Activated T-helper 2 cell treated with anti-CD3 and anti-CD28 coated beads, Interferon-gamma antibody, Interleukin-2, Interleukin-4, amounts not matched to agents 10 μg/mL and 5 μg/mL and 100 μg/mL, durations not matched to agents 14 hours and 24 hours and 36 hours (primary cell): ENCODE results near the gene POLR2F. TPM values are rescaled to one million over a fixed set of nuclear protein-coding genes. Genes with fewer than 3 reads are reported as not detected.

ENCODE experiments used
- DNase-seq: peaks from one replicate; pipeline ENCODE4 v3.0.0; 2021; ENCODE audit warnings: low spot score
- H3K27ac Mint-ChIP-seq: one replicate; pipeline ENCODE4 v1.8.0; 2021; ENCODE audit warnings: mixed read lengths
- H3K27me3 Mint-ChIP-seq: one replicate; pipeline ENCODE4 v1.8.0; 2021; ENCODE audit warnings: low read depth, mixed read lengths
- H3K36me3 Mint-ChIP-seq: one replicate; pipeline ENCODE4 v1.8.0; 2021; ENCODE audit warnings: low read depth, mixed read lengths
- H3K4me1 Mint-ChIP-seq: one replicate; pipeline ENCODE4 v1.8.0; 2021; ENCODE audit warnings: low read depth, mixed read lengths
- H3K4me3 Mint-ChIP-seq: one replicate; pipeline ENCODE4 v1.8.0; 2021; ENCODE audit warnings: low read depth, mild to moderate bottlenecking, moderate library complexity, mixed read lengths
- H3K9me3 Mint-ChIP-seq: one replicate; pipeline ENCODE4 v1.8.0; 2021; ENCODE audit warnings: mixed read lengths
- intact Hi-C: fragments of 100-400 bp; cut with micrococcal nuclease; formaldehyde crosslinking; loops from one replicate; pipeline ENCODE4 v1.15.1; 2023
- total RNA-seq: library from RNA; stranded (reverse); gene quantifications from 2 replicates; pipeline ENCODE4 v1.2.3, GENCODE V29; 2022

POLR2F gene
- total RNA-seq = 92.6 and 96.5 TPM in 2 replicates

- Mint-ChIP-seq H3K4me1 (peaks cover 20% of the 10 kb centered on the region), H3K4me3 (peak within 1 kb of the TSS; percentile 98), H3K27me3 (peaks cover 13% of the 10 kb centered on the region), H3K27ac (peak within 1 kb of the TSS; percentile 92), H3K9me3 (no peaks in the 10 kb centered on the region), H3K36me3 (peaks cover 22% of the 10 kb centered on the region)
- peak; percentile 94 for DNase-seq
- intact Hi-C loops = no loop called here
These were observed at the start of gene POLR2F, which contains the start of gene C22orf23 for GRCh38 chr22:37953437-37954179. Gene POLR2F, plus strand, starts transcription at chr22:37953699. Its CDS starts 89 bp downstream, at chr22:37953788. Gene C22orf23, minus strand, starts transcription at chr22:37953601. Its CDS starts 452 bp downstream, at chr22:37953149.

- Mint-ChIP-seq H3K9me3 (no peaks in the 10 kb centered on the region), H3K27me3 (no peaks in the 10 kb centered on the region), H3K4me1 (peaks cover 22% of the 10 kb centered on the region), H3K36me3 (no peaks in the 10 kb centered on the region), H3K4me3 (peak overlapping the region; percentile 77), H3K27ac (peak overlapping the region; percentile 77)
- no peak for DNase-seq
- intact Hi-C loops = no loop called here
These were observed 48.6 kb upstream of the POLR2F start for GRCh38 chr22:37904572-37905533.

- peak; percentile 65 for DNase-seq
- Mint-ChIP-seq H3K4me3 (peak within 1 kb of the TSS; percentile 78), H3K27me3 (no peaks in the 10 kb centered on the region), H3K4me1 (peaks cover 22% of the 10 kb centered on the region), H3K27ac (peak within 1 kb of the TSS; percentile 79), H3K36me3 (no peaks in the 10 kb centered on the region), H3K9me3 (no peaks in the 10 kb centered on the region)
- intact Hi-C loops = no loop called here
These were observed 47.8 kb upstream of the POLR2F start, which contains the start of gene MICALL1 for GRCh38 chr22:37905534-37906363. Gene MICALL1, plus strand, starts transcription at chr22:37906297. Its CDS starts 126 bp downstream, at chr22:37906423.

GRCh38 chr22:37906364-37907008 lies 47.0 kb upstream of the POLR2F start:
- DNase-seq = peak; percentile 27
- Mint-ChIP-seq H3K36me3 (no peaks in the 10 kb centered on the region), H3K27me3 (no peaks in the 10 kb centered on the region), H3K27ac (peak overlapping the region; percentile 79), H3K4me1 (peaks cover 22% of the 10 kb centered on the region), H3K9me3 (no peaks in the 10 kb centered on the region), H3K4me3 (peak overlapping the region; percentile 78)
- intact Hi-C loops = no loop called here

DNA sequence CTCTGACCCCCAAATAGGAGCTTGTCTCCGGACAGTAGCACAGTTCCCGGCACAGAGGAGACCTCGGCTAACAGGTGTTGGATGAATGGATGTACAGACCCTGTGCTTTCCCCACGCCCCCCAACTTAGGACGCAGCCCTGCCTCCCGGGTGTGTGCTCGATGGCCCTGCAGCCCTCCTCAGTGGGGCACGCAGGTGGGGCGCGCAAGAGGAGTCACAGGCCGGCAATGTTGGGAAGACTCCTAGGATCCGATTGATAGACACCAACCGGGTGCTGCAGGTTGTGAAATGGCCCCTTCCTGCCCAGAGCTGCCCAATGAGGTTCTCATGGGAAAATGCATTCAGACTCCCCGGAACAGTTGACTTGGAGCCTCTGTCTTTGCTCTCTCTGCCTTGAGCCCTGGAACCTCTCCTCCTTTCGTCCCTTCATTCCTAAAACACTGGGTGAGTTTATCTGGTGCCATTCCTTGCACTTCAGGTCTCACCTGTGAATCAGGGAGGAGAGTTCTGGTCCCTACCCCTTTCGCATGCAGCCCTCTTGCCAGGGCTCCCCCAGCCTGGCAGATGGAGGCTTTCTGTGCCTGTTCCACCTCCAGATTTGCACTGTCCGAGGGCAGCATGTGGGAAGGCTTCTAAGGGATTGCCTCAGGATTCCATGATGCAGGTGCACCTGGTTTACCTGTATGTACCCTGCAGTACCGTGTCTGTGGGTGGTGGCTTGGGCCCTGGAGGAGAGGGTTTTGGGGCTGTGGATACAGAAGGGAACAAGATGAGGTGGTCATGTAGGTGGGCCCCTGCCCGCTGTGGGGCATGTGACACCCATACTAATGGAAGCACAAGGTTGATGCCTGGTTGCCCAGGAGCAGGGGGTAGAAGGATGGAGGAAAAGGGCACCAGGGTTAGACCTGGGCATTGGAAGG lies 46.2 kb upstream of the POLR2F start:
- peak overlapping the region; percentile 79 for H3K27ac Mint-ChIP-seq
- no peak for DNase-seq
- H3K4me3 Mint-ChIP-seq = peak overlapping the region; percentile 78
- H3K4me1 Mint-ChIP-seq = peaks cover 22% of the 10 kb centered on the region
- H3K9me3 Mint-ChIP-seq = no peaks in the 10 kb centered on the region
- intact Hi-C loops = no loop called here
- H3K36me3 Mint-ChIP-seq = no peaks in the 10 kb centered on the region
- H3K27me3 Mint-ChIP-seq = no peaks in the 10 kb centered on the region

GRCh38 chr22:37909766-37910165 lies 43.7 kb upstream of the POLR2F start:
- no peak overlapping the region for H3K27ac Mint-ChIP-seq
- H3K4me1 Mint-ChIP-seq = peaks cover 21% of the 10 kb centered on the region
- no peak overlapping the region for H3K4me3 Mint-ChIP-seq
- no peaks in the 10 kb centered on the region for H3K27me3 Mint-ChIP-seq
- no peak for DNase-seq
- intact Hi-C loops = no loop called here
- H3K9me3 Mint-ChIP-seq = no peaks in the 10 kb centered on the region
- H3K36me3 Mint-ChIP-seq = peaks cover 3% of the 10 kb centered on the region

- Mint-ChIP-seq H3K9me3 (no peaks in the 10 kb centered on the region), H3K4me1 (peaks cover 12% of the 10 kb centered on the region), H3K36me3 (peaks cover 3% of the 10 kb centered on the region), H3K4me3 (no peak overlapping the region), H3K27me3 (no peaks in the 10 kb centered on the region), H3K27ac (no peak overlapping the region)
- intact Hi-C loops = no loop called here
- no peak for DNase-seq
These were observed 42.4 kb upstream of the POLR2F start for GRCh38 chr22:37910890-37911672.

DNA sequence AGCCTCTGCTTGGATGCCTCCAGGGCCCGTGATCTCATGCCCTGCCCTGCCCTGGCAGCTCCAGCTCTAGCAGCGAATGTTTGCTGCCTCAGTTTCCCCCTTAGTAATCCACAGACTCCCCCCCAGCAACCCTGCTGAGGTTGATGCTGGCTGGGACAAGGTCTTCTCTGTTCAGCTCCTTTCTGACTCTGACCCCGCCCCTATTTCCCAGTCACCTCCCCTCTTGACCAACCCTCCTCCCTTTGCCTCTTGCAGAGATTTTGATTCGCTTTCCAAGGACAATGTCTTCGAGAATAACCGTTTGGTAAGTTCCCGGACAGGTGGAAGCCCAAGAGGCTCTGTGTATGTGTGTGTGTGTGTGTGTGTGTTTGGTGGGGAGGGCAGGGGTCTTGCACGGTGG lies 41.8 kb upstream of the POLR2F start:
- H3K4me1 Mint-ChIP-seq = peaks cover 12% of the 10 kb centered on the region
- no peaks in the 10 kb centered on the region for H3K9me3 Mint-ChIP-seq
- no peak overlapping the region for H3K4me3 Mint-ChIP-seq
- no peak overlapping the region for H3K27ac Mint-ChIP-seq
- DNase-seq = no peak
- intact Hi-C loops = no loop called here
- peaks cover 3% of the 10 kb centered on the region for H3K36me3 Mint-ChIP-seq
- no peaks in the 10 kb centered on the region for H3K27me3 Mint-ChIP-seq

DNA sequence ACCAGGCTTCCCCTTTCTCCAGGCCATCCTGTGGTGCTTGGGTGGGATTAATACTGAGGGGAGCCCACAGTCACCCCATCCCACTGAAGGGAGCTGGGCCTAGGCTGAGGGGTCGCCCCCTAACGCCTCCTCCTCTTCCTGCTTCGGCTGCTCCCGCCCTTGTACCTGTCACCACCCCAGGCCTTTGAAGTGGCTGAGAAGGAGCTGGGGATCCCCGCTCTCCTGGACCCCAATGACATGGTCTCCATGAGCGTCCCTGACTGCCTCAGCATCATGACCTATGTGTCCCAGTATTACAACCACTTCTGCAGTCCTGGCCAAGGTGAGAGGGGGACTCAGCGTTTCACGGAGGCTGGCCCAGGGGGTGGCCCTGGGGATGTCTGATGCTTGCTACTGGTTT lies 41.3 kb upstream of the POLR2F start:
- Mint-ChIP-seq H3K27ac (no peak overlapping the region), H3K9me3 (no peaks in the 10 kb centered on the region), H3K36me3 (peaks cover 3% of the 10 kb centered on the region), H3K4me1 (peaks cover 8% of the 10 kb centered on the region), H3K27me3 (no peaks in the 10 kb centered on the region), H3K4me3 (no peak overlapping the region)
- no peak for DNase-seq
- intact Hi-C loops = no loop called here

DNA sequence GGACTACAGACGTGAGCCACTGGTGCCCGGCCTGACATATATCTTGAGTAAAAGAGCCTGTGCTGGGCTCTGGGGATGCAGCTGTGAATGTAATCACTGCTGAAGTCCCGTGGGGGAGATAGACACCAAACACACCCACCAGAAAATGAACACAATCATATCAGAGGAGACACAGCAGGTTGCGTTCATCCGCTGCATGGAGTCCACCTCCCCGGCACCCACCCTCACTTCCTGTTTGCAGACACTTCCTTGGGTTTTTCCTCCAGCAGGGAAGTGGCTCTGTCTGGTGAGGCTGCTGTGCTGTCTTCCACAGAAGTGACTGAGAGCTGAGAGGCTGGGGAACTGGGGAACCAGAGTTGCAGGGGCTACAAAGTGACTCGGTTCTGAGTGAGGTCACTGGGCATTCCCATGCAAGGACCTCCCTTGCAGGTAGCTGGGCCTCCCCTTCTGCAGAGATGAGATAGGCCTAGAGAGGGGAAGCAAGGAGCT lies 40.2 kb upstream of the POLR2F start:
- H3K4me1 Mint-ChIP-seq = no peaks in the 10 kb centered on the region
- no peak overlapping the region for H3K27ac Mint-ChIP-seq
- no peaks in the 10 kb centered on the region for H3K9me3 Mint-ChIP-seq
- no peak for DNase-seq
- H3K36me3 Mint-ChIP-seq = peaks cover 3% of the 10 kb centered on the region
- no peak overlapping the region for H3K4me3 Mint-ChIP-seq
- intact Hi-C loops = no loop called here
- H3K27me3 Mint-ChIP-seq = no peaks in the 10 kb centered on the region
